ENCODE data around the gene LORICRIN.

Gene LORICRIN

DNA sequence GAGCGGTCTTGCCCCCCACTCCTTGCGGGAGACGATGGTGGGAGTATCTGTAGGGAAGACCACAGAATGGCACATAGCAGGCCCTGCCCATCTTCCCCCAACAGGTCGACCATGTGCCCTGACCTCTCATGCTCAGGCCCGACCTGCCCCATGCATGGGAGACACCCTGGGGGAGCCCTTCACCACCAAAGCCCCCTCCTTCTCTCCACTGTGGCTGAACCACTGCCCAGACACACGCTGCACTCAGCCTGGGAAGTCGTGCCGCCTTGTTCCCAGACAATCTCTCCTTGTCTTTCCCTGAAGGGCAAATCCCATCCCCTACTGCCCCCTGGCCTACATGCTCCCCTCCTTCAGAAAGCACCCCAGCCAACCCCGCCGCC is 47.7 kb downstream of the LORICRIN start:
- DNase-seq, result no peak

GRCh38 chr1:153308540-153308939 is 49.1 kb downstream of the LORICRIN start:
- no peak for DNase-seq

GRCh38 chr1:153309441-153309840 is 50.0 kb downstream of the LORICRIN start:
- no peak for DNase-seq

GRCh38 chr1:153310526-153310925 is 51.0 kb downstream of the LORICRIN start:
- DNase-seq, result no peak

All from CD4-positive, alpha-beta T cell treated with Interleukin-4 for 4 hours (primary cell).